ENCODE data around the gene VRK2. TPM values are rescaled to one million over a fixed set of nuclear protein-coding genes. Genes with fewer than 3 reads are reported as not detected.
"Not testable (repeated sequence)": the region's sequence is repeated elsewhere in the genome, so short reads cannot be mapped to it uniquely, and the experiment has no call there.

The VRK2 gene
- total RNA-seq, 2 donors from 2014 or later, result 20.5 to 24.2 TPM

DNA sequence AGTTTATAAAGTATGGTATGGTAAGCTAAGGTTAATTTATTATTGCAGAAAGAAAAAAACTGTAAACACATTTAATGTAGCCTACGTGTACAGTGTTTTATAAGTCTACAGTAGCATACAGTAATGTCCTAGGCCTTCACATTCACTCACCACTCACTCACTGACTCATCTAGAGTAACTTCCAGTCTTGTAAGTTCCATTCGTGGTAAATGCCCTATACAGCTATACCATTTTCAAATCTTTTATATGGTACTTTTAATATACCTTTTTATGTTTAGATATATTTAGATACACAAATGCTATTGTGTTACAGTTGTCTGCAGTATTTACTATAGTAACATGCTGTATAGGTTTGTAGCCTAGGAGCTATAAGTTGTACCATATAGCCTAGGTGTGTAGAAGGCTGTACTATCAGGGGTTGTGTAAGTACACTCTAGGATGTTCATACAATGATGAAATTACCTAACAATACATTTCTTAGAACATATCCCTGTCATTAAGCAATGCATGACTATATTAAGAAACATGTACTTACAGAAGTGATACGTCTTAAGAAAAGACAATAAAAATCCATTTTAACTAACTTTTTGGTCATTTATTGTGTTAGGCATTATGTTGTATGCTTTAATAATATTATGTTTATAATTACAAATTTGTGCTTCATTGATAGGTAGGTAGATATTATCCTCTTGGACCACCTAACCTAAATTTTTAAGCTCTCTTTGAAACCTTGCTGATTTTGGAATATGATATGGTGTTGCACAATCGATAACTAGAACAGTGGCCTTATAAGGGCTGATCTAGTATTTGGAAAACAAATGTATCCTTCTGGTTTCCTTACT is 51.9 kb downstream of the VRK2 start:
- ATAC-seq, result no peak
- no peak for DNase-seq
- intact Hi-C loops (cut with DNase I), result no loop called here

DNA sequence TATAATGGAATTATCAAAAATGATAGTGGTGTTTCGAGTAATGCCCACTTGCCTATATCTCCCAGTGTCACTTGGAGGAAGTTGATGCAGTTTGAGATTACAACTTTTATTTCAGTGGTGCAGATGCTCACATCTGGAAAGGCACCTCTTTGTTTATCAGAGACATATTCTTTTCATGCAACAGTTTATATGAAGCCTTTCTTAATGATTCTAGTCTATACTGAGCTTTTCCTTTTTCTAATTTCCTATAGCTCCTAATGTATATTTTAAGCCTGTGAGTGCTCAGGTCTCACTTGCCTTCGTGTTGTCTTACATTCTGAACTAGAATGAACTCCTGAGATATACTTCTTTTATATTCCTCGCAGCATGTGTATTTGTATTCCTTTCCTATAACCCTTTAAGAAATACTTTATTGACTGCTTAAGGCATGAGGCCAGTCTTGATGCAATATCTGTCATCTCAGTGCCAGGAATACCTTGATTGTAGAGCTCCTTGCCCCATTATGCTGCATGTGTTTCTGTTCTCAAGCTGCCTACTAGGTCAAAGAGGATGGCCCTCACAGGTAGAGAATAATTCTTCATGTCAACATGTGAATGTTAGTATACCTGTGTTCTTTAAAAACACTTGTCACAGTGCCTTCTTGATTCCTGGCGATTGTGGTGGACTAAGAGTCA is 52.6 kb downstream of the VRK2 start:
- ATAC-seq (no peak), DNase-seq (no peak)
- intact Hi-C loops (cut with DNase I), result no loop called here

DNA sequence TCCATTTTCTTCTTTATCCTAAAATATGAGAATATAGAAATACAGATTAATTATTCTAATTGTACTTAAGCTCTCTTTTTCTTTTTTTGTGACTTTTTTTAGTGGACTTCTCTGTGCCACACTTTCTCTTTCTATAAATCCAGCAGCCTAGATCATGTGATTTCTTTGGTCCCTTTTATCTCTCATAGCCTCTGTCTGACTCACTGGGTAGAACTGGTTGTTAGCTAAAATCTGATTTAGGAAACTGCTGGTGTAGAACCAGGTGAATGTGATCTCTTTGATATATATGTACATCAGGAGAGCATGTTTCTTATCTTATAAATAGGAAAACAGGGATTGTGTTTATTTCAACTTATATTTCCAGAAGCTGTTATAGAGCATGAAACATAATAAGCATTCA is 54.9 kb downstream of the VRK2 start:
- intact Hi-C loops (cut with DNase I), result no loop called here
- DNase-seq (no peak), ATAC-seq (no peak)

DNA sequence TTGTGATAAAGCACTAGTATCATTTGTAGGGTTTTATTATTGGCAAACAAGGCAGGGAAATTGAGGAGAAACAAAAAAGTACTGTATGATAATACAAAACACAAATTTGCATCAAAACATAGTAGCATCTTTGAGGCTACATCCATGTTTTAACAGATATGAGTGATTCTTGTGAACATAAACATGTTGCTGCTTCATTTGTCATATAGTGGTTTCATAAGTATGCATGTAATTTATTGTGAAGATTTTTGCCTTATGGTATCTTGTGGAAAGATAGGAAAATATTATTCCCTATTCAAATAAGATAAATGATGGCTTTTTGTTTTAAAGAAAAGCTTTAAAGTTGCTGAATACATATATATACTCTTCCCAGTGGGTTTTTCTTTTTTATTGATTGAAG is 60.3 kb downstream of the VRK2 start:
- intact Hi-C loops (cut with DNase I), result no loop called here
- DNase-seq, result no peak
- ATAC-seq, result no peak

DNA sequence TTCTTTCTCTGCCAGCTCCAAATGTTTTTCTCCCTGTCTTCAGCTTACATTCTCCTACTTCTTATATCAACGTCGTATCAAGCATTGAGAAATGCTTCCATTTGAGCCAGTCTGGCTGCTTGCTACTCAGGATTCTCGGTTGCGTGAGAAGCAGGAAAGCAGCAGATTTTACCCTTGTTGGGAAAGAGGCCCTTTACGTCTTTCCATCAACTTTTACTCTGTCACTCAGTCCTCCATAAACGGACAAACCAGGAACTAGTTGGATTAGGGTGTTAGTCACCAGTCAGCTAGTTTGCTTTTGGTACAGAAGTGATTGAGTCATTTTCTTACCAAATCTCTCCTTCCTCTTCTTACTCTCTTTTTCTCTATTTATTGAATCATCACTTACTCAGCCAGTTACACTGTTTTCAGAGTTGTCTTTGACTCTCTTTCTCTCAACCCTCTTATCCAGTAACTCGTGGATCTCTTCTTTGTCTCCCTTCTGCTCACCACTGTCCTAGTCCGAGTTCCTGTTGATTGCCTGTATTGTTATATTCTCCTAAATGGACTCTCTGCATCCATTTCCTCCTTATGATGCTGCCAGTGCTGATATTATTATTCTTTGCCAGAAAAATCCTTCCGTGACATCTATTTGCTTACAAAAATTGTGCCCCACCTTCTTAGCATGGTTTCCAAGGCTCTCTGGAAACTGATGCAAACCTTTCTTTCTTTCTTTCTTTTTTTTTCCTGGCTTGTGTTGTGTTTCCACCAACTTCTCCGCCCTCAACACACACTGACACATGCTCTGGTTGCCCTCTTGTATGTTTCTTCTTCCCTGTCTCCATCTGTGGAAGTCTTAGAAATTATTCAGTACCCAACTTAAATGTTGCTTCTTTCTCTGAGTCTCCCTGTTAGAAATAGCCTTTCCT is 61.5 kb downstream of the VRK2 start:
- intact Hi-C loops (cut with DNase I), result no loop called here
- DNase-seq (no peak), ATAC-seq (peak in 1 of 2 donors; percentile 56)

DNA sequence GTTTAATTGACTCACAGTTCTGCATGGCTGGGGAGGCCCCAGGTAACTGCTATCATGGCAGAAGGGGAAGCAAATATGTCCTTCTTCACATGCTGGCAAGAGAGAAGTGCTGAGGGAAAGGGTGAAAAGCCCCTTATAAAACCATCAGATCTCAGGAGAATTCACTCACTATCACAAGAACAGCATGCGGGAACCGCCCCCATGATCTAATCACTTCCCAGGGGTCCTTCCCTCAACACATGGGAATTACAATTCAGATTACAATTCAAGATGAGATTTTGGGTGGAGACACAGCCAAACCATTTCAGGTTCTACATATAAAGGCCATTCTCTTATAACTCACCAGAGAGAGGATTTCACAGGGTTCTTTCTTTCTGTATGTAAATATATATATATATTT is 62.9 kb downstream of the VRK2 start:
- ATAC-seq (no peak), DNase-seq (no peak)
- intact Hi-C loops (cut with DNase I), result no loop called here

DNA sequence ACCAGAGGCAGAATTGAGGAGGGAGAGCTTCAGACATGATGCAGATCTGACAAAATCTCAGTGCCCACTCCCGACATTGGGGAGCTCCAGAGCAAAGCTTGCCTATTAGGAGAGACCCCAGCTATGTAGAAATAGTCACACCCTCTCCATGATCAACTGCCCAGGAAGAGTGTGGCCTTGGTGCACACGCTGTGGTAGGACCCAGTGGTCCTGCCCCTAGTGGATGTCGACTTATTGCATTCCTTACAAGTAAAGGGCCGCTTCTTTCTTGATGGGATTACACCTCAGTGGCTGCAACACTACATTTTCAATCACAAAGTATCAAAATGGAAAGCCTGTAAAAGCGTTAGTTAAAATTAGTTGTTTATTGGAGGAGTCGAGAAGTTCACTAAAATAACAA is 64.2 kb downstream of the VRK2 start:
- no peak for DNase-seq
- intact Hi-C loops (cut with DNase I), result no loop called here
- no peak for ATAC-seq

DNA sequence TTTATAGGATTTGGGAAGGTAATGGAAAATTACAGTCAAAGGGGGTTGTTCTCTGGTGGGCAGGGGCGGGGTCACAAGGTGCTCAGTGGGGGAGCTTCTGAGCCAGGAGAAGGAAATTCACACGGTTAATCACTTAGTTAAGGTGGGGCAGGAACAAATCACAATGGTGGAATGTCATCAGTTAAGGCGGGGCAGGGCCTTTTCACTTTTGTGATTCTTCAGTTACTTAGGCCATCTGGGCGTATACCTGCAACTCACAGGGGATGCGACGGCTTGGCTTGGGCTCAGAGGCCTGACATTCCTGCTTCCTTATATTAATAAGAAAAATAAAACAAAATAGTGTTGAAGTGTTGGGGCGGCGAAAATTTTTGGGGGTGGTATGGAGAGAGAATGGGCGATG is 67.0 kb downstream of the VRK2 start:
- intact Hi-C loops (cut with DNase I); ATAC-seq; DNase-seq: not testable (repeated sequence)

DNA sequence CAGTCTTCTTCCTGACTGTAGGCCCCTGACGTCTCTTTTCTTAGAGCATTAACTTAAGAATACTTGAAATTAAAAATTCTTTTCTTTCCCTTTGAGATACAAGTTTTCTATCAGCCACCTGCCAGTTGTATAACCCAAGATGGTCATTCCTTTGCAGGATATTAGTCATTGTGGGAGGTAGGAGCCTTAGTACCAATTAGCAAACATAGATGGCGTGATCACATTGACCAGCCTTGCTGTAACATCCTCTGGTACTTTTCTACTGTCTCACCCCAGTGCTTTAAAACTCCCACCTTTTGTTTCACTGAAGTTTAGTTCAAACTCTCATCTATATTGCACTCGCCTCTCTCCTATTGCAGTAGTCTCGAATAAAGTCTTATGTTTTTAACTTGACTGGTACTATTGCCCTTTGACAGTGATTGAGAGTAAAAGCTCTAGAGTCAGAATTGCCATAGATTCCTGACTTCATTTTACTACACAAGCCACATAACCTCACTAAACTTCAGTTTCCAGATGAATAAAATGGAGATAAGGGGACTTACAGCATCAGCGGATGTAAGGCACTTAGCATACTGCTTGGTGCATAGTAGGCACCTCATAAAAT is 74.1 kb downstream of the VRK2 start:
- DNase-seq, result no peak
- intact Hi-C loops (cut with DNase I), result no loop called here
- ATAC-seq, result no peak

DNA sequence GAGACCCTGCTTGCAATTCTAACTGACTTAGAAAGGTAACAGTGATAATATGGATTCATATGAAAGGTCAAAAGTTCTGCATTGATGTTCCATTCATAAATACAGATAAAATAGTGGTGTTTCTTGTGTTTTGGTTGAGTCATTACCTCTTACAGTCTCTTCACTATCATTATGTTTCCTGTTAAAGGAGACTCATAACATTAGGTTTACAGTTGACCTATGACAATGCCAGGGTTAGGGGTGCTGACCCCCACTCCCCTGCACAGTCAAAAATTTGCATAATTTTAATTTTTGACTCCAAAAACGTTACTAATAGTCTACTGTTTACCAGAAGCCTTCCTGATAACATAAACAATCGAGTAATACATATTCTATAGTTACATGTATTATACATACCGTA is 75.4 kb downstream of the VRK2 start:
- intact Hi-C loops (cut with DNase I), result no loop called here
- DNase-seq, result no peak
- ATAC-seq, result no peak

DNA sequence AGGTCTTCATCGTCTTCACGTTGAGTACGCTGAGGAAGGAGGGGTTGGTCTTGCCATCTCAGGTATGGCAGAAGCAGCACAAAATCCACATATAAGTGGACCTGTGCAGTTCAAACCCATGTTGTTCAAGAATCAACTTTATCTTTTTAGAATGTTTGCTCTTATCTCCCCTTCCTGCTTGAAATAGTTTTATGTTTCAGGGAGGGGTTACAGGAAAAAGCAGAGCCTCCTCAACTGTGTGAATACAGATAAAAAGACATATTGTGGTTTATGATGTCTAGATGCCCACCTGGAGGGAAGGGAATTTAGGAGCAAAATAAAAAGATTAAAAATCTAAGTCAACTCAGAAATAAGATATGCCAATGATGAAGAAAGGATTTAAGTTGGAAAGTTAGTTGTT is 75.9 kb downstream of the VRK2 start:
- intact Hi-C loops (cut with DNase I), result no loop called here
- DNase-seq (no peak), ATAC-seq (no peak)

DNA sequence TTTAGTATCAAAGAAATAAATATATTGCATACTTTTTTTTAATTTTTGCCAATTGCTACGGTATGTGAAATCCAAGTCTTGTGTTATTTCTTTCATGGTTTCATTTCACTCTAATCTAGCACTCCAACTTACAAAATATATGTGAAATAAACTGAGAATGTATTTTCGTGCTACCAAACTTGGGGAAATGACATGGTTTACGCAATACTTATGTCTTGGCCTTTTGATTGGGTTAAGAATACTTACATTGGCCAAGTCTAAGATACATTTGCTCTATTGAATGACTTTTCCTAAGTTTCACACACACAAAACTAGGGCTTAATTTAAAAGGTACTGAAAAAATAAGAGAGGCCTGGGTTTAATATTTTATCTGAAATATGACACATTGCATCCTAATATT is 80.5 kb downstream of the VRK2 start:
- ATAC-seq (no peak), DNase-seq (no peak)
- intact Hi-C loops (cut with DNase I), result no loop called here

DNA sequence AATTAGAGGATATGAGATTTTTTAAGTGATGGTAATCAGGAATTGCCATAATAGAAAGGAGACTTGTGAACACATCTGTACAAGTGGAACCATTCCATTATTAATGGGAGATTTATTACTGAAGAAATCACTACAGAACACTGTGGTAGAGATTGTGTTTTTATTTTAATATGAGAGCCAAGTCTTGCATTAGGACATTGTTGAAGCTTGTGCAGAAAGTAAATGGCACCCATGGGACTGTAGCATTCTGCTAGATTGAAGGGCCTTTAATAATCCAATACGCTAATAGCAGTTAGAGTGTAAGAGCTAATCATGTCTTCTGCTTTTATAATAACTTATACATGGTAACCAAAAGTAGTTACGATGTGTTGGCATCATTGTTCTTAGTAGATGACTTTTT is 83.6 kb downstream of the VRK2 start:
- DNase-seq (no peak), ATAC-seq (no peak)
- intact Hi-C loops (cut with DNase I), result no loop called here

DNA sequence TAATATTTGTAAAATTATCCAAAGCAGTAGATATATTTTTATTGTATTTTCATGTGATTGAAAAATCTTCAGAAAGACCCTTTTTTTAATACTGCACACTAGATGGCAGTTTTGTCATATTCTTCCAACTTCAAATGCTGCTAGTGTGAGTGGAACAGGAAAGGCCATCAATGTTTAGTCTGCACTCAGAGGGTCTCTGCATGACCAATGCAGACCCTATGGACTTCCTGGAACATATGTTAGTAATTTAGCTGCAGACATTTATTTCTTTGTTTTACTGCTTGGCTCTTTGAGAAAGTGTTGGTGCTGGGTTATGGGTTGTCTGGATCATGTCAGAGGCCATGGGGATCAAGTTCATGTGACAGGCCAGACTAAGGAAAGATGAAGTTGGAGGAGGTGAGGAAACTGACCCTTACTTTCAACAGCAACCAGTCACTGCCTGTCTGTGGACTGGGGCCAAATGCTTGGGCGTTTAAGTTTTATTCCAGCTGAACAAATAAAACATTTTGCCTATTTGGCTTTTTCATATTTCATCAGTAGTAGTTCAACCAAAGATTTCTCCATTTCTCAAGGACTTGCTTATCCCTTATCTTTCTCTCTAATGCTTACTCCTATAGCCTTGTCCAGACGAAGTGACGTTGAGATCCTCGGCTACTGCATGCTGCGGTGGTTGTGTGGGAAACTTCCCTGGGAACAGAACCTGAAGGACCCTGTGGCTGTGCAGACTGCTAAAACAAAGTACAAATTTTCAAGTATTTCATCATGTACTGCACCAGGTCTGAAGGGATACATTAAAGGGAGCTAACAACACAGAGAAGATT is 84.8 kb downstream of the VRK2 start:
- DNase-seq (peak; percentile 46), ATAC-seq (peak; percentile 50 to 91)
- intact Hi-C loops (cut with DNase I), result no loop called here

DNA sequence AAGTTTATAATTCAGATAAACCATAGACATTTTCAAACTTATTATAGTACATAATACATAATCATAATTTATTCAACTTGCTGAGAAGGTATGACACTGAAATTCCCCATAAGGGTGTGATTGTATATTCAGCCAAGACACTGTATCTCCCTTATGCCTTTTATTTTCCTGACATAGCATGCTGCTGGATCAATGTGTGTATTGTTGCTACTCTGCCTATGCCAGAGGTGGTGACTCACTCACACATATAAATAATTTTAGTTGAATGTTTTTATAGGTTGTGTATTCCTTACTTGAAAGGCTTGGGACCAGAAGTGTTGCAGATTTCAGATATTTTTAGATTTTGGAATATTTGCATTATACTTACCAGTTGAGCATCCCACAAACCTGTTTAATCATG is 86.8 kb downstream of the VRK2 start:
- intact Hi-C loops (cut with DNase I), result no loop called here
- no peak for DNase-seq
- no peak for ATAC-seq

DNA sequence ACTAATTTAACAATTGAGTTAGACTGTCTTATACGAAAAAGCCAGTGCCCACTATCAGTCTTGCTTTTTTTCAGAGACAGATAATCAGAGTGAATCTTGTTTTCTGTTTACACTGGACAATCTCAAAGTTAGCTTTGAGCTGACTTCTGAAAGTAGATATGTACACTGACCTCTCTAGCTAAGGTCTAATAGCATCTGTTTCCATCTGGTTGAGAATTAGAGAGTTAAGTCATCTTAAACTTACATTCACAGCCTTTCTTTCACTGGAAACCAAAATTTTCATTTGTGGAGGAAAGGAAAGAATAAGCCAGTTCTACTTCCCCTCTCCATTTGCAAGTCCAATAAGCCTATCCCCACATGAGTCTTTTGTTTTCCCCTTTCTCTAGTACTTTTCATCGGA is 89.3 kb downstream of the VRK2 start:
- intact Hi-C loops (cut with DNase I), result no loop called here

DNA sequence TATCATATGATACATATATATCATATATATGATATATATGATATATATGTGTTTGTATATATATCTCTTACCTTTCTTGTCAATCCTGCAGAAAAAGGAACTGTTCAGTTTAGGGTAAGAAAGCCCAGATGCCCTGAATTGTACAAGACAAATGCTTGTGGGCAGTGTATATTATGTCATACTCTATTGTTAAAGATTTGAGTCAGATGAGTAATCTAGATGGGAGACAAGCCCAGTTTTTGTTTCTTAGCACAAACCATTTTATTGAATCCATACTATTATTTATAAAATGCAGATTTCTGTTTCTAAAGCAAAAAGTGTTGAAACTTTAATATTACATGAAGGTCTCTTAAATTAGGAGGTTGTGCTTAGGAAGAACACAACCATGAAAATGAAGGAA is 90.6 kb downstream of the VRK2 start:
- intact Hi-C loops (cut with DNase I), result no loop called here
- ATAC-seq (no peak), DNase-seq (no peak)

More for the DNA sequence above, 89.3 kb downstream of the VRK2 start:
- ATAC-seq, result no peak
- DNase-seq, result no peak

DNA sequence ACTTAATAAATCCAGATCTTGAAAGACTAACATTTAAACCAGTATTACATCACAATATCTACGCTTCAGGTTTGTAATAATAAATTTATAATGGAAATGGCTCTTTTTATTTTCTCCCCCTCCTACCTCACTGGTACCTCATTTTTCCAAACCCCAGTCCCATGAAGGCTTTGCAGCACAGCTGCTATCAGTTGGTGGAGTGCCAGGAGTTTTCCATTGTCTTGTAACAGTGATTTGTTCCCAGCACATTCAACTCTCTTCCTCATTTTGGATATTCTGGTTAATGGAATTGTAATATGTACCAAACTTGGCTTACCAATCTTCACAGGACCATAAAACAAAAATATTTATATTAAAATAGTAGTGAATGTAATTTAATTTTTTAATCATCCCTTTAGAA is 91.2 kb downstream of the VRK2 start:
- intact Hi-C loops (cut with DNase I), result no loop called here
- ATAC-seq (peak; percentile 30 to 36), DNase-seq (peak; percentile 36)

All from left cardiac atrium (tissue), 4 donors.